CMK (cell line): Measurements from ENCODE around the gene ZSCAN23.
"Not testable (repeated sequence)": the region's sequence is repeated elsewhere in the genome, so short reads cannot be mapped to it uniquely, and the experiment has no call there.

Experiments
- DNase-seq: peaks from one replicate; pipeline ENCODE4 v3.0.0-alpha.2; 2010; ENCODE audit warnings: low read depth

The ZSCAN23 gene

DNA sequence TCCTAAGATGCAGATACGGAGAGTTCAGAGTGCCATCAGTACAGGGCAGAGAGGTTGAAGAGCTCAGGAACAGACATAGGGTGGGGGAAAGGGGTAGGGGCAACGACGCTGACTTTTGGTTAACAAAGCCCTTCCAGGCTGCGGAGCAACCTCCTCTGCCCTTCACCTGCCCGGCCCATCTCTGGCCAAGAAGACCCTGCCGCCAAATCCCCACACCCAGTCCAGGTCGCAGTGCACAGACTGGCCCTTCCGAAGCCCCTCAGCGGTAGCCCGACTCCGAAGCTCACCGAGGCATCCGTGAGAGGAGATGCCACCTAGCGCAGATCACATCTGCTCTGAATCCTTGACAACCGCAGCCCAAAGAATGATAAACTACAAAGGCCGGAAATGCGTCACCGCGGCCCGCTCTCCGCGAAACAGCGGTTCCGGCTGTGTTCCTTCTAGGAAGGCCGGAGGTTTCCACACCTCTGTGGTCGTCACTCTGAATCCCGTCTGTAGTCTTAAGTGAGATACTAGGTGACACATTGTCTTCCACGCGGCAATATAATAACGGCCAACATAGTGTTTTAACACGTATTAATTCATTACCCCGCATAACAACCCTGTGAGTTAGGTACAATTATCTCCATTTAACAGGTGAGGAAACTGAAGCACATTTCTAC lies at the start of gene ZSCAN23:
Gene ZSCAN23 (minus strand): TSS at position 380 of the 662 bp plus-strand sequence. CDS start 7,225 bp downstream, outside the sequence.
- no peak for DNase-seq

DNA sequence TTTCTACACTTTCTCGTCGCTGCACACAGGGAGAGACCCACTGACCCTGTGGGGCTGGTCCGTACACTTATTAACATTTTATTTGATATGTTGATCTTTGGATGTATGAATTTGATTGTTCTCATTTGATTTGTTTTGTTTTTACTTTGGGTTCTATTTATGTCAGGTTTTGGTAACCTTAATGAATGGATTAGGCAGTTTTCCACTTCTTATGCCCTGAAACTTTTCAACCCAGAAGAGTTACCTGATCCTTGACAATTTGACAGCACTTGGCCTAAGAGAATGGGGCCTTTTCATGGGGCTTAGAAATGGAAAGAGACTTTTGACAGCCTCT lies 48.7 kb upstream of the ZSCAN23 start:
- DNase-seq, result no peak

- DNase-seq, result no peak
Measured at GRCh38 chr6:28490205-28490890, 47.1 kb upstream of the ZSCAN23 start.

GRCh38 chr6:28489366-28490204 lies 46.3 kb upstream of the ZSCAN23 start:
- DNase-seq, result no peak

DNA sequence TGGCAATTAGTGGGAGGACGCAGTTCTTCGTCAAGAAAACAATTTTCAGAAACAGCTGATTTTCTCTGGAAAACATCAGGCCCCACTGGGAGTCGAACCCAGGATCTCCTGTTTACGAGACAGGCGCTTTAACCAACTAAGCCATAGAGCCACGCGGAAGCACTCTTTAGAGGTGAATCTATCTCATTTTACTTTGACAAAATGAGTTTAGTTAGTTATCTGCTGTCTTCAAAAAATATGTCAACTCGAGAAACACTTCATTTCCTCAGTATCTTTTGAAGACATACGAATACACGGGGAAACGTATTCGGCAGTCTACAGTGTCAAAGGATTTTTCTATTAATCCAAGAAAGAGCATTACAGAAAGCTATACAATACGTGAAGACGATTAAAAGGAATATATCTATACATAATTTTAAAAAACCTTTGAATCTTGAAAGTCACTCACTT lies 45.6 kb upstream of the ZSCAN23 start:
- DNase-seq, result no peak

GRCh38 chr6:28486988-28487742 lies 43.9 kb upstream of the ZSCAN23 start:
- DNase-seq, result no peak

GRCh38 chr6:28486533-28486932 lies 43.2 kb upstream of the ZSCAN23 start:
- DNase-seq, result no peak

- no peak for DNase-seq
Measured at GRCh38 chr6:28485482-28485881, 42.2 kb upstream of the ZSCAN23 start.

DNA sequence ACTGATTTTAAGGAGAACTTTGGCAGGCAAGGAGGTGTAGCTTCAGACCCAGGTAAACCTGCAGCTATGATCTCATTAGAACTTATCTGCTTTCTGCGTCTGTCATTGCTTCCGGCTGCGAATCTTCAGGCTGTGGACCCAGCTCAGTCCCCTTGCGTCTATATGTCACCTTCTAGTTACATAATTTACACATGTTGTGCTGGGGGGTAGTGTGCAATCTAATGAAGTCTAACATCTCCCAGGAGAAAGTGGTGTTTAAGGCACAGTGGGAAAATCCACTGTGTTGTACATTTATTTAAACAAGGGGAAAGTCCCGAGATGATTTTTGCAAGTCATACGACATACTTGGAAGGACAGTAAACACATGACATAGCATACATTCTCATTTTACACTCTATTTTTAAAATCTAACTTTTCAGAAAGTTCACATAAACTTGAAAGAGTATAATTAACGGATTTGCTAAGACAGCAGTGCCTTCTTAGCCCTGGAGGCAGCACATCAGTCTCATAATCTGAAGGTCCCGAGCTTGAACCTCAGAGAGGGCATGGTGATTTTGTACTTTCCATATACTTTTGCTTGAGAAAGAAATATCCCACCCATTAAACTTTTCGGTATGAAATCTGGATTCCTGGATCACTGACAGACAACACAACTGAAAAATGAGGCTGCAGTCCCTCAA lies 37.1 kb upstream of the ZSCAN23 start:
- no peak for DNase-seq

GRCh38 chr6:28478518-28478917 lies 35.2 kb upstream of the ZSCAN23 start:
- no peak for DNase-seq

DNA sequence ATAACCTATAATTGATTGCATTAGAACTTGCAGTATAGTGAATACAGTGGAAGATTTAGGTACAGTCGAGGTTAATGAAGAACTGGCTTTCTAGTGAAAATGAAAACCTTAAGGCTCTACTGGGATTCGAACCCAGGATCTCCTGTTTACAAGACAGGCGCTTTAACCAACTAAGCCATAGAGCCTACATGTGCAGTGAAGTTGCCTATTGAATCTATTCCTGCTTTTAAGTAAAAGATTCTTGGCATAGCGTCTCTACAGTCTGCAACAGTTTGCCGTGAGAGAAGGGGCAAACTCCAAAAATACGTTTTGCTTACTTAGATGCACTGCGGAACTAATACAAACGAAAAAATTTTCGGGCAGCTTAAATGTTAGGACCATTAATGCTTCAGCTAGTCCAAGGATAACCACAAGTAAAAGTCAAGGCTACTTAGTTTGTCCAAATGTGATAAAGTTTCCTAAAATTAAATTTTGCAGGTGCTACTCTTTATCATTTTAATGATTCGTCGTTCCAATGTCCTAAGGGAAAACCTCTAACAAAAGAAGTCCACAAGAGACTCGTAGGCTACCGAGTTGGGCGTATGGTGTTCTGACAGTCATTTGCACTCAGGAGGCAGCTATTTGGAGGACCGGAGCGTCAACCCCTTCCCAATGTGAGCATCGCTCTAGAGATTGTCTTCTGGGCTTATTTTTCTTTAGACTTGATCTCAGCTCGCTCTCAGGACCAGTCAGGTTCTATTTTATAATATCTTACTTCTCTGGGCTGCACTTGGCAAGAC lies 31.3 kb upstream of the ZSCAN23 start:
- DNase-seq, result peak; percentile 38

- not testable (repeated sequence) for DNase-seq
Measured at GRCh38 chr6:28469153-28469745, 26.0 kb upstream of the ZSCAN23 start.

DNA sequence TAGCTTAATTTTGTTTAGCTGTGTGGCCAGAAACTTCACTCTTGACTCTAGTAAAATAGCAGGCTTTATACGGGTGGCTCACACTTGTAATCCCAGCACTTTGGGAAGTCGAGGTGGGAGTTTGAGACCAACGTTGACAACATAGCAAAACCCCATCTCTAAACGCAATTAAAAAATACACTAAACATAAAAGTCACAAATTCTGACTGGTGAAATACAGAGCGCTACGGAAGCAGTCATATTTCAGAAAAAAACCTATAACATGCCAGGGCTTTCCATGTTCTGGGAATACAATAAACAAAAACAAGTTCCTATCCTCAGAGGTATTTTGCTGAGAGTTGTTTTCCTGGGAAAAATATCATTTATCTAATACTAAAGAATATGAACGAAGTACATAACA lies 24.8 kb upstream of the ZSCAN23 start:
- no peak for DNase-seq

DNA sequence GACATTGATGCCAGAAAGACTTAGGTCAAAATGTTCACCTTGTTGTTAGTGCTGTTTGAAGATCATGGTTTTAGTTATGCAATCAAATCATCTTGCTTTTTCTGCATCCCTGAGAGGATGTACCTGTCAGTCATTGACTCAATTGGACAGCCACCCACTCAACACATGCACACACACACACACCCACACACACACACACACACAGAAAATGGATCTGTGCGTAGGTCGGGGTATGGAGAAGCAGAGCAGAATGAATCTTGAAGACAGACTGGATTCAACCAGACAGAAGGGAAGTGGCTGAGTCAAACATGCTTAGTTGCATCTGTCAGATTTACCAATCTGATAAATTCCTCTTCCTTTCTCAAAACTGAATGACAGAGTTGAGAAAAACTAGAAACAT lies 19.1 kb upstream of the ZSCAN23 start:
- no peak for DNase-seq

- no peak for DNase-seq
Measured at GRCh38 chr6:28458568-28458967, 15.3 kb upstream of the ZSCAN23 start.

GRCh38 chr6:28449056-28449455 lies 5.8 kb upstream of the ZSCAN23 start:
- no peak for DNase-seq

- not testable (repeated sequence) for DNase-seq
Measured at GRCh38 chr6:28447512-28447906, 4.2 kb upstream of the ZSCAN23 start.

DNA sequence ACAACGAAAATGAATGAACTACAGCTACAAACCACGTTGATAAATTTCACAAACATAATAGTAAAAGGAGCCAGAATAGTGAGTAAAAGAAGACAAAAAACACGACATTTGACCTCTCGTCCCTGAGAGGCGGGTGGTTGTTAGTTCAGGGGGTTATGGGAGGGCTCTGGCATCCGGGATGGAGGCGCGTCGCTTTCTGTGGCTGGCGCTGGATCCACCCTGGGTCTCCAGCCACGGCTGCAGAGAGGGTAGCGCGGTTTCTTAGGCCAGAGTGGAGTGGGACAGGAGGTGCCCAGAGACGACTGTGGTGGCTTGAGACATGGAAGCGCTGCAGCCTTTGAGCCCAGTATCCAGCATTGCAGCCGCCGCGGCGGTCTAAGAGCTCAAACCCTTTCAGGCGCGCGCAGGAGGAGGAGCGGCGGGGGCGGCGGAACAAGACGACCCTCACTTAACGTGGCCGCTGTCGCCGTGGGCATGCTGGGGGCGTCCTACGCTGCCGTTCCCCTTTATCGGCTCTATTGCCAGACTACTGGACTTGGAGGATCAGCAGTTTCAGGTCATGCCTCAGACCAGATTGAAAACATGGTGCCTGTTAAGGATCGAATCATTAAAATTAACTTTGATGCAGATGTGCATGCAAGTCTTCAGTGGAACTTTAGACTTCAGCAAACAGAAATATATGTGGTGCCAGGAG lies 3.7 kb upstream of the ZSCAN23 start:
- no peak for DNase-seq

GRCh38 chr6:28444759-28445158 lies 1.5 kb upstream of the ZSCAN23 start:
- DNase-seq, result not testable (repeated sequence)

- DNase-seq, result no peak
Measured at GRCh38 chr6:28442586-28442985, 705 bp downstream of the ZSCAN23 start.
